SK-N-SH treated with all-trans-retinoic acid at 6 μM for 48 hours (cell line): ENCODE data around the gene KRT36.

Source experiments
- ATAC-seq: fragments of 200-7000 bp; cut with Tn5 transposase; 3 replicates; pipeline ENCODE4 v1.9.1; 2020; ENCODE audit warnings: mild to moderate bottlenecking, moderate library complexity
- ARNTL ChIP-seq: fragments of 450-650 bp; formaldehyde crosslinking; IDR thresholded peaks from 2 replicates; pipeline ENCODE4 v1.5.0; 2020; ENCODE audit warnings: low read depth, mild to moderate bottlenecking, moderate library complexity, borderline replicate concordance
- BACH2 ChIP-seq: fragments of 250-450 bp; sonication (Bioruptor Pico); IDR thresholded peaks from 2 replicates; pipeline ENCODE4 v1.9.0; 2021; ENCODE audit warnings: mild to moderate bottlenecking, borderline replicate concordance
- CREB5 ChIP-seq: fragments of 250-450 bp; sonication (Bioruptor Pico); IDR thresholded peaks from 2 replicates; pipeline ENCODE4 v1.5.1; 2020; ENCODE audit warnings: low read depth, mild to moderate bottlenecking, moderate library complexity
- GLIS3 ChIP-seq: fragments of 250-450 bp; sonication (Bioruptor Pico); IDR thresholded peaks from 2 replicates; pipeline ENCODE4 v1.5.0; 2020; ENCODE audit warnings: mild to moderate bottlenecking, moderate library complexity
- ISL1 ChIP-seq: fragments of 250-450 bp; sonication (Bioruptor Pico); IDR thresholded peaks from 2 replicates; pipeline ENCODE4 v2.1.2; 2022; ENCODE audit warnings: mild to moderate bottlenecking, moderate library complexity
- OSR1 ChIP-seq: fragments of 250-450 bp; sonication (Bioruptor Pico); IDR thresholded peaks from 2 replicates; pipeline ENCODE4 v1.8.0; 2022; ENCODE audit warnings: moderate library complexity, mild to moderate bottlenecking, inconsistent platforms
- POU6F1 ChIP-seq: fragments of 250-450 bp; sonication (Bioruptor Pico); IDR thresholded peaks from 2 replicates; pipeline ENCODE4 v1.8.0; 2021; ENCODE audit warnings: low read depth, mild to moderate bottlenecking, moderate library complexity, borderline replicate concordance
- PPARA ChIP-seq: fragments of 250-450 bp; sonication (Bioruptor Pico); IDR thresholded peaks from 2 replicates; pipeline ENCODE4 v1.5.0; 2020; ENCODE audit warnings: mild to moderate bottlenecking, borderline replicate concordance
- RARB ChIP-seq: fragments of 250-450 bp; sonication (Bioruptor Pico); IDR thresholded peaks from 2 replicates; pipeline ENCODE4 v1.8.0; 2021; ENCODE audit warnings: mild to moderate bottlenecking, moderate library complexity
- SNAI2 ChIP-seq: fragments of 250-450 bp; sonication (Bioruptor Pico); IDR thresholded peaks from 2 replicates; pipeline ENCODE4 v1.5.0; 2020; ENCODE audit warnings: mild to moderate bottlenecking, moderate library complexity
- TCF4 ChIP-seq: fragments of 250-450 bp; sonication (Bioruptor Pico); IDR thresholded peaks from 2 replicates; pipeline ENCODE4 v1.8.0; 2021; ENCODE audit warnings: mild to moderate bottlenecking, moderate library complexity, borderline replicate concordance
- TOX ChIP-seq: fragments of 250-450 bp; sonication (Bioruptor Pico); IDR thresholded peaks from 2 replicates; pipeline ENCODE4 v1.8.0; 2021; ENCODE audit warnings: mild to moderate bottlenecking, moderate library complexity, borderline replicate concordance
- TSHZ2 ChIP-seq: fragments of 250-450 bp; sonication (Bioruptor Pico); IDR thresholded peaks from 2 replicates; pipeline ENCODE4 v1.5.0; 2020; ENCODE audit warnings: mild to moderate bottlenecking, moderate library complexity
- ZC3H10 ChIP-seq: fragments of 250-450 bp; sonication (Bioruptor Pico); IDR thresholded peaks from 2 replicates; pipeline ENCODE4 v1.5.1; 2021; ENCODE audit warnings: mild to moderate bottlenecking, moderate library complexity
- ZFP3 ChIP-seq: fragments of 250-450 bp; sonication (Bioruptor Pico); IDR thresholded peaks from 2 replicates; pipeline ENCODE4 v1.5.0; 2020; ENCODE audit warnings: mild to moderate bottlenecking, moderate library complexity
- ZFP30 ChIP-seq: fragments of 450-650 bp; formaldehyde crosslinking; IDR thresholded peaks from 2 replicates; pipeline ENCODE4 v1.5.0; 2022; ENCODE audit warnings: mild to moderate bottlenecking, moderate library complexity
- ZNF565 ChIP-seq: fragments of 450-650 bp; formaldehyde crosslinking; conservative IDR thresholded peaks from 2 replicates; pipeline ENCODE4 v1.5.0; 2020; ENCODE audit warnings: low read depth, mild to moderate bottlenecking, moderate library complexity
- ZNF70 ChIP-seq: fragments of 450-650 bp; formaldehyde crosslinking; IDR thresholded peaks from 2 replicates; pipeline ENCODE4 v1.5.0; 2020; ENCODE audit warnings: mild to moderate bottlenecking, moderate library complexity
- ZNF8 ChIP-seq: fragments of 450-650 bp; formaldehyde crosslinking; IDR thresholded peaks from 2 replicates; pipeline ENCODE4 v1.5.0; 2020; ENCODE audit warnings: mild to moderate bottlenecking, moderate library complexity
- TF ChIP-seq, protein P1 (sequence below): fragments of 250-450 bp; sonication (Bioruptor Pico); IDR thresholded peaks from 2 replicates; pipeline ENCODE4 v1.5.1; 2021; ENCODE audit warnings: mild to moderate bottlenecking, moderate library complexity
- TF ChIP-seq, protein P2 (sequence below): fragments of 250-450 bp; sonication (Bioruptor Pico); IDR thresholded peaks from 2 replicates; pipeline ENCODE4 v1.8.0; 2020; ENCODE audit warnings: mild to moderate bottlenecking, moderate library complexity, borderline replicate concordance

The KRT36 gene

DNA sequence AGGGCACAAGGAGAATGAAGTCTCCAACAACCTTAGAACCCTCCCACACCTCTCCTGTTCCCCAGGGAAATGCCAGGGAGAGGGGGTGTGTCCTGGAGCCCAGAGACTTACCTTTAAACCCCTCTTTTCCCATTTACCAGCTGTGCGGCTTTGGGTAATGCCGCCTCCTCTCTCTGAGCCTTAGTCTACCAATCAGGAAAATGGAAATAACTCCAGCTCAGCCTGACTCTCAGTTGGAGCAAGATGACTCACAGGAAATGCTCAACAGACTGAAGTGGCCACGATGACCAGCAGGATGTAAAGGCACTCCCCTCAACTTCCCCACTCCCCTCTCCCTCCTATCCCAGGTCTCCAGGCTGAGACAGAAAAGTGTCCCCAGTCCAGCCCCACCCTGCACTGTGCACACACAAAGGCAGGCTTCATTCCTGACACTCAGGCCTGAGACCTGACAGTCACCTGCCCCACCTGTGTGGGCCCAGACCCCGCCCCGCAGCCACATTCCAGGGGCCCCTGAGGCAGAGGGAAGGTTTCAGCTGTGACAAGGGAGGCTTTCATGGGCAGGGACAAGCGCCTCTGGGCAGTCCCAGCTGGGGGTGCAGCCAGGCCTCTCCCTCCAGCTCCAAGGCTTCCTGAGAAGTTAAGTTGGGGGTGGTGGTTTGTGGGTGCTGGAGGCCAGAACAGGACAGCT lies 32.0 kb upstream of the KRT36 start (continued):
- TF ChIP-seq, protein P1, sequence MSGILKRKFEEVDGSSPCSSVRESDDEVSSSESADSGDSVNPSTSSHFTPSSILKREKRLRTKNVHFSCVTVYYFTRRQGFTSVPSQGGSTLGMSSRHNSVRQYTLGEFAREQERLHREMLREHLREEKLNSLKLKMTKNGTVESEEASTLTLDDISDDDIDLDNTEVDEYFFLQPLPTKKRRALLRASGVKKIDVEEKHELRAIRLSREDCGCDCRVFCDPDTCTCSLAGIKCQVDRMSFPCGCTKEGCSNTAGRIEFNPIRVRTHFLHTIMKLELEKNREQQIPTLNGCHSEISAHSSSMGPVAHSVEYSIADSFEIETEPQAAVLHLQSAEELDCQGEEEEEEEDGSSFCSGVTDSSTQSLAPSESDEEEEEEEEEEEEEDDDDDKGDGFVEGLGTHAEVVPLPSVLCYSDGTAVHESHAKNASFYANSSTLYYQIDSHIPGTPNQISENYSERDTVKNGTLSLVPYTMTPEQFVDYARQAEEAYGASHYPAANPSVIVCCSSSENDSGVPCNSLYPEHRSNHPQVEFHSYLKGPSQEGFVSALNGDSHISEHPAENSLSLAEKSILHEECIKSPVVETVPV (CRISPR knock-in tag), result no peak
- no peak for TF ChIP-seq ISL1 (CRISPR knock-in tag)
- TF ChIP-seq ZFP3, result no peak
- TF ChIP-seq ARNTL (CRISPR knock-in tag), result no peak
- no peak for TF ChIP-seq OSR1
- TF ChIP-seq SNAI2 (CRISPR knock-in tag), result no peak

- TF ChIP-seq ZC3H10 (CRISPR knock-in tag), result no peak
- TF ChIP-seq POU6F1 (CRISPR knock-in tag), result no peak
- no peak for TF ChIP-seq GLIS3 (CRISPR knock-in tag)
- no peak for TF ChIP-seq ISL1 (CRISPR knock-in tag)
- TF ChIP-seq, protein P2, sequence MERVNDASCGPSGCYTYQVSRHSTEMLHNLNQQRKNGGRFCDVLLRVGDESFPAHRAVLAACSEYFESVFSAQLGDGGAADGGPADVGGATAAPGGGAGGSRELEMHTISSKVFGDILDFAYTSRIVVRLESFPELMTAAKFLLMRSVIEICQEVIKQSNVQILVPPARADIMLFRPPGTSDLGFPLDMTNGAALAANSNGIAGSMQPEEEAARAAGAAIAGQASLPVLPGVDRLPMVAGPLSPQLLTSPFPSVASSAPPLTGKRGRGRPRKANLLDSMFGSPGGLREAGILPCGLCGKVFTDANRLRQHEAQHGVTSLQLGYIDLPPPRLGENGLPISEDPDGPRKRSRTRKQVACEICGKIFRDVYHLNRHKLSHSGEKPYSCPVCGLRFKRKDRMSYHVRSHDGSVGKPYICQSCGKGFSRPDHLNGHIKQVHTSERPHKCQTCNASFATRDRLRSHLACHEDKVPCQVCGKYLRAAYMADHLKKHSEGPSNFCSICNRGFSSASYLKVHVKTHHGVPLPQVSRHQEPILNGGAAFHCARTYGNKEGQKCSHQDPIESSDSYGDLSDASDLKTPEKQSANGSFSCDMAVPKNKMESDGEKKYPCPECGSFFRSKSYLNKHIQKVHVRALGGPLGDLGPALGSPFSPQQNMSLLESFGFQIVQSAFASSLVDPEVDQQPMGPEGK (CRISPR knock-in tag), result no peak
- no peak for TF ChIP-seq CREB5 (CRISPR knock-in tag)
- no peak for TF ChIP-seq TSHZ2 (CRISPR knock-in tag)
- TF ChIP-seq ZNF8, result no peak
- TF ChIP-seq ZFP3, result no peak
- no peak for TF ChIP-seq TCF4 (CRISPR knock-in tag)
- TF ChIP-seq, protein P1 (CRISPR knock-in tag), result no peak
- TF ChIP-seq ZNF565 (CRISPR knock-in tag), result no peak
- no peak for TF ChIP-seq OSR1
- TF ChIP-seq TOX, result no peak
- ATAC-seq, result no peak
Observed at GRCh38 chr17:41520821-41521521, 31.3 kb upstream of the KRT36 start.

DNA sequence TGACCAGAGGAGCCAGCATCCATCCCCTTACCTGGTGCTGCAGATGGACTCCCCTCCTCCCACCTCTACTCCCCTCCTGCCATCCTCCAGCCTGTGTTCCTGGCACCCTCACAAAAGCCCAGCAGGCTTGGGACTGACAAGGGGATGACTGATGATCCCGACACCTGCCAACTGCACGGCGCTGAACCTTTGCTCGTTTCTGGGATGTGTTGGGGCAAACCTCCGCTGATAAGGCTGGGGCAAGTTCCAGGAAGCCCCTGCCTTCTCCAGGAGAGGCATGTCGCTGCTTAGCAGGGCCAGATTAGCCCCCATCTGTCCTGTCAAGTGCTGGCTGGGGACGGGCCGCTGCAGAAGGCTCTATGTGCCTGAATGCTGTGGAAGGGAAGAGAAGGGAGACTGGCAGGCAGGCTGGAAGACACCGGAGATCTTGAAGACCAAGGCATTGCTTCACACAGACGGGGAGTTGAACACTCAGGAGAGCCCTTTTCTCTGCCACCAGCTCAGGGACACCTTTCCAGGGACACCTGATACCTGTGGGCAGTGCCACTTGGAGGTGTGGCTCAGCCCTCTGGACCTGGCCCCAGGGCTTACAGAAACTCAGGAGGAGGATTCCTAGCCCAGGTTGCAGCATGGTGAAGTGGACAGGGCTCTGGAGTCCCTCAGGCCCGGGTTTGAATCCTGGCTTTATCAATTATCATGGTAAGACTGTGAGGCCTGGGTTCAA lies 30.0 kb upstream of the KRT36 start:
- TF ChIP-seq ZFP3 (no peak), TCF4 (CRISPR knock-in tag) (no peak), PPARA (CRISPR knock-in tag) (no peak), GLIS3 (CRISPR knock-in tag) (no peak), ISL1 (CRISPR knock-in tag) (no peak), OSR1 (no peak), ZNF565 (CRISPR knock-in tag) (no peak), TOX (no peak), ZNF70 (CRISPR knock-in tag) (no peak), RARB (no peak), ZFP30 (CRISPR knock-in tag) (no peak), CREB5 (CRISPR knock-in tag) (no peak), BACH2 (CRISPR knock-in tag) (no peak)
- TF ChIP-seq, protein P1 (CRISPR knock-in tag), result no peak
- TF ChIP-seq, all 23 proteins: peak for 0
- no peak for ATAC-seq
